ENCODE measurements around the gene GNAI2.

DNA sequence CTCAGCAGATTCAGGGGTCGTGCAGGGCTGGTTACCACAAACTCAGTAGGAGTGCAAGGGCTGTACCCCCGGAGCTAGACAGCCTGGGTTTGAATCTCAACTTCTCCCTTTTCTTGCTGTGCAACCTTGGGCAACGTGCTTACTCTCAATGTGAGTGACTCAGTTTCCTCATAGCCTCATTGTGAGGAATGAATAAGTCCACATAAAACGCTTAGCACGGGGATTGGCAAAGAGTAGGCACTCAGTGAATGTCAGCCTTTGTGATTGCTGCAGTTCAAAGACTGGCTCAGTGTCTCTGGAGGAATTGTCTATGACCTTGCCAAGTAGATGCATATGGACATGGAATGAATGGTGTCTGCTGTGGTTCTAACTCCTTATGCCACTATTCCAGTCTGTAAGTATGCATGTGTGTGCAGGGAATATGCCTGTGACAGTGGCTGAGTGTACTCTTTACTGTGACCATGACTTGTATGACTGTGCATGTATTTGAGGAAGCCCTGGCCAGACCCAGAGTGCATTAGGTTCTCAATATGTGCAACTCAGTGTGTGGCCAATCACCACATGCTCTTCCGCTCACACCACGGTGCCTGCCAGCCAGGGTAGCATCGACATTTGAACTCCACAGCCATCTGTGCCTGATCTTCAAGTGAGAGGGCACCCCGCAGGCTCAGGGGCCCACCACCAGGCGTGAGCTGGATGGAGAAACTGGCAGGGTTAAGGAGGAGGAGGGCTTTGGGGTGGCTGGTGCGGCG is 64.1 kb downstream of the GNAI2 start:
- TF ChIP-seq EP300 (IDR thresholded peaks at IDR 0.05): no peak
- TF ChIP-seq POLR2A (IDR thresholded peaks at IDR 0.05; ENCODE audit: low read depth): no peak
- no peak for TF ChIP-seq CTCF (IDR thresholded peaks at IDR 0.05)
